Peyer's patch (tissue), 4 donors: ENCODE measurements around the gene MYO1D.

Source experiments
- CTCF ChIP-seq, 6 experiments: fragments of 450-650 bp in 4 of 6; fragments of 200-600 bp in 2 of 6; sonication (generic) in 1 of 6; IDR thresholded peaks; one replicate each; pipeline ENCODE4 v1.5.1; 2017 to 2019; ENCODE audit warnings: antibody characterized with exemption in 6 of 6, mild to moderate bottlenecking in 3 of 6, moderate library complexity in 1 of 6
- POLR2A ChIP-seq, 2 donors: fragments of 450-650 bp; IDR thresholded peaks; one replicate each; pipeline ENCODE4 v1.5.1; 2017; ENCODE audit warnings: antibody characterized with exemption in 2 of 2, mild to moderate bottlenecking in 2 of 2, moderate library complexity in 2 of 2

- TF ChIP-seq CTCF (IDR thresholded peaks at IDR 0.05) (peak; percentile 83 to 91 (median 84)), POLR2A (IDR thresholded peaks at IDR 0.05) (no peak)
Measured at GRCh38 chr17:32659419-32659842, 217.5 kb downstream of the MYO1D start.
